ENCODE measurements around the gene CNPY3.

Gene CNPY3

DNA sequence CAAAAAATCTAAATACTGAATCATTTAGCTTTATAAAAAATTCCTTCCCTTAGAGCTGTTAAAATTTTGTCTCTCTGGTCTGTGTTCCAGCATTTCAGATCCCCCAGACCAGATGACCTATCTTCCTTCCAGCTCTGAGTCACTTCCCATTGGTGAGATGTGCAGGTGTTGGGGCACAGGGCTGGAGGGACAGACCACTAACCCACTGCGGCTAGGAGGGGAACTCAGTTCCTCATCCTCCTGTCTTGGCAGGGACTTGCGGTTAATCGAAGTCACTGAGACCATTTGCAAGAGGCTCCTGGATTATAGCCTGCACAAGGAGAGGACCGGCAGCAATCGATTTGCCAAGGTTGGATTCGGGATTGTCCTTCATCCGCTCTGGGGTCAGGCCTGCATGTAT lies 6.0 kb downstream of the CNPY3 start:
- no peak overlapping the region for H3K4me3 ChIP-seq (ENCODE audit: low read depth, low read length)
- DNase-seq (ENCODE audit: low read depth), result no peak
- TF ChIP-seq, protein P1, sequence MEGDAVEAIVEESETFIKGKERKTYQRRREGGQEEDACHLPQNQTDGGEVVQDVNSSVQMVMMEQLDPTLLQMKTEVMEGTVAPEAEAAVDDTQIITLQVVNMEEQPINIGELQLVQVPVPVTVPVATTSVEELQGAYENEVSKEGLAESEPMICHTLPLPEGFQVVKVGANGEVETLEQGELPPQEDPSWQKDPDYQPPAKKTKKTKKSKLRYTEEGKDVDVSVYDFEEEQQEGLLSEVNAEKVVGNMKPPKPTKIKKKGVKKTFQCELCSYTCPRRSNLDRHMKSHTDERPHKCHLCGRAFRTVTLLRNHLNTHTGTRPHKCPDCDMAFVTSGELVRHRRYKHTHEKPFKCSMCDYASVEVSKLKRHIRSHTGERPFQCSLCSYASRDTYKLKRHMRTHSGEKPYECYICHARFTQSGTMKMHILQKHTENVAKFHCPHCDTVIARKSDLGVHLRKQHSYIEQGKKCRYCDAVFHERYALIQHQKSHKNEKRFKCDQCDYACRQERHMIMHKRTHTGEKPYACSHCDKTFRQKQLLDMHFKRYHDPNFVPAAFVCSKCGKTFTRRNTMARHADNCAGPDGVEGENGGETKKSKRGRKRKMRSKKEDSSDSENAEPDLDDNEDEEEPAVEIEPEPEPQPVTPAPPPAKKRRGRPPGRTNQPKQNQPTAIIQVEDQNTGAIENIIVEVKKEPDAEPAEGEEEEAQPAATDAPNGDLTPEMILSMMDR (IDR thresholded peaks at IDR 0.05; ENCODE audit: control insufficient read depth, extremely low read depth, insufficient read depth), result no peak

DNA sequence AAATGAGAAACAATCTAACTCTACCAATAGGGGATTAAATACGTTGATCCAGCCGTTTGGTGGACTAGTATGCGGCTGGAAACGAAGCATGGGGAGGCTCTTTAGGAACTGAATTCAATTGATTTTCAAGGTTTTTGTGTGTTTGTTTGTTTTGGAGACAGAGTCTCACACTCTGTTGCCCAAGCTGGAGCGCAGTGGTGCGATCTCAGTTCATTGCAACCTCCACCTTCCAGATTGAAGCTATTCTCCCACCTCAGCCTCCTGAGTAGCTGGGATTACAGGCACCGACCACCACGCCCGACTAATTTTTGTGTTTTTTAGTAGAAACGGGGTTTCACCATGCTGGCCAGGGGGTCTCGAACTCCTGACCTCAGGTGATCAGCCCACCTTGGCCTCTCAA lies 7.1 kb downstream of the CNPY3 start:
- TF ChIP-seq, protein P1 (IDR thresholded peaks at IDR 0.05; ENCODE audit: control insufficient read depth, extremely low read depth, insufficient read depth), result no peak
- H3K4me3 ChIP-seq (ENCODE audit: low read depth, low read length), result no peak overlapping the region

DNA sequence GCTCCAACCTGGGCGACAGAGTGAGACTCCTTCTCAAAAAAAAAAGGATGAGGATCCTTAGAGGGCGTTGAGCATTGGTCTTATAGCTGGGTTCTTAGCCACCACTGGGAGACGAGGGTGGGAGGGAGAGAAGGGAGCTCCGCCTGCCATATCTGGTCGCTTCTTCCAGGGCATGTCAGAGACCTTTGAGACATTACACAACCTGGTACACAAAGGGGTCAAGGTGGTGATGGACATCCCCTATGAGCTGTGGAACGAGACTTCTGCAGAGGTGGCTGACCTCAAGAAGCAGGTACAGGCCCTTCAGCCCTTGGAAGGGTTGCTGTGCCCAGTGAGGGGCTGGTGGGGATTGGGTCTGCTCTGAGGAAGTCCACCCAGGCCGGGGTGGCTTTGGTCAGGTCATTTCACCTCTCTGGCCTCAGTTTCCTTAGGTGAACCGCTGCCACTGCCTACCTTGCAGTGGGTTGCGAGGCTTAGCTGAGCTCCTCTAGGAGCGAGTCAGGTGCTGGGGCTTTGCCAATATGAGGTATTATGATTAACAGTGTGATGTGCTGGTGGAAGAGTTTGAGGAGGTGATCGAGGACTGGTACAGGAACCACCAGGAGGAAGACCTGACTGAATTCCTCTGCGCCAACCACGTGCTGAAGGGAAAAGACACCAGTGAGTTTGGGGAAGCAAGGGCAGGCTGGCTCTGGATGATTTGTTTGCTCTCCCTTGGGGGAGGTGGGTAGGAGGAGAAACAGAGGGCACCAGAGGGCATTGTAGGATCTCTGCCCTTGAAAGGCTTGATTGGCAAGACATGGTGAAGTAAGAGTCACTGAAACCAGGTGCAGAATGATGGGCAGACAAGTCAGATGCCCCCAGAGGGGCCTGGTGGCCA lies 8.5 kb downstream of the CNPY3 start:
- TF ChIP-seq, protein P1 (IDR thresholded peaks at IDR 0.05; ENCODE audit: control insufficient read depth, extremely low read depth, insufficient read depth), result no peak
- no peak for DNase-seq (ENCODE audit: low read depth)
- H3K4me3 ChIP-seq (ENCODE audit: low read depth, low read length), result no peak overlapping the region

More for the DNA sequence above, 7.1 kb downstream of the CNPY3 start:
- no peak for DNase-seq (ENCODE audit: low read depth)

DNA sequence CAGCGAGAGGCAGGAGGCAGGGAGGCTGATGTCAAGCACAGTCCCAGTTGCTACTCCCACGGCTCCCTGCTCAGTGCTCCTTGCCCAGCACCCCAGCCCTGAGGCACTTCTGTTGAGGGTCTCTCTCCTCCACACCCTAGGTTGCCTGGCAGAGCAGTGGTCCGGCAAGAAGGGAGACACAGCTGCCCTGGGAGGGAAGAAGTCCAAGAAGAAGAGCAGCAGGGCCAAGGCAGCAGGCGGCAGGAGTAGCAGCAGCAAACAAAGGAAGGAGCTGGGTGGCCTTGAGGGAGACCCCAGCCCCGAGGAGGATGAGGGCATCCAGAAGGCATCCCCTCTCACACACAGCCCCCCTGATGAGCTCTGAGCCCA lies 9.1 kb downstream of the CNPY3 start:
- TF ChIP-seq, protein P1 (IDR thresholded peaks at IDR 0.05; ENCODE audit: control insufficient read depth, extremely low read depth, insufficient read depth), result no peak
- no peak for DNase-seq (ENCODE audit: low read depth)
- no peak overlapping the region for H3K4me3 ChIP-seq (ENCODE audit: low read depth, low read length)

DNA sequence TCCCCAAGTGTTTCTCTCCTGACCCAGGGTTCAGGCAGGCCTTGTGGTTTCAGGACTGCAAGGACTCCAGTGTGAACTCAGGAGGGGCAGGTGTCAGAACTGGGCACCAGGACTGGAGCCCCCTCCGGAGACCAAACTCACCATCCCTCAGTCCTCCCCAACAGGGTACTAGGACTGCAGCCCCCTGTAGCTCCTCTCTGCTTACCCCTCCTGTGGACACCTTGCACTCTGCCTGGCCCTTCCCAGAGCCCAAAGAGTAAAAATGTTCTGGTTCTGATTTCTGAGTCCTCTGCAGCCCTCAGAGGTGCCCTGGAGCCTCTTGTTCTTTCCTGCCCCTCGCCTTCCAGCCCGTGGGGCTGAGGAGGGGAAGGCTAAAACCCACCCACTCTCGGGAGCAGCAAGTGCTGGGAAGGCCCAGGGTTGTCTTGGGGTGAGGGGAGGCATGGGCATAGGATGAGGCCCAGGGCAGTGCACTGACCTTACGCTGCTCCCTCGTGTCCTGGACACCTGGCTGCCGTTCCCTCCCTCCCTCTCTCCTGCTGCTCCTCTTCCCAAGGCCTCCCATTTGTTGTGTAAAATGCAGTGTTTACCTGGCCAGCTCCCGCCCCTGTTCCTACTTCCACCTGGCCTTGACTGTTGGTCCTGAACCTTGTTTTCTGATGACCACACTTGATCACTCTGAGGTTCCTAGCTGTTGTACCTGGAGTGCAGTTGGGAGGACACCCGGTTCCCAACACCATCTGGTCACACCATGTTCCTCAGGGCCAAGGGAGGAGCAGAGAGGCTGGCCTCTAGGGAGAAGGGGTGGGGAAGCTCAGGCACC lies 9.9 kb downstream of the CNPY3 start:
- TF ChIP-seq, protein P1 (IDR thresholded peaks at IDR 0.05; ENCODE audit: control insufficient read depth, extremely low read depth, insufficient read depth), result no peak
- DNase-seq (ENCODE audit: low read depth), result no peak
- H3K4me3 ChIP-seq (ENCODE audit: low read depth, low read length), result no peak overlapping the region

DNA sequence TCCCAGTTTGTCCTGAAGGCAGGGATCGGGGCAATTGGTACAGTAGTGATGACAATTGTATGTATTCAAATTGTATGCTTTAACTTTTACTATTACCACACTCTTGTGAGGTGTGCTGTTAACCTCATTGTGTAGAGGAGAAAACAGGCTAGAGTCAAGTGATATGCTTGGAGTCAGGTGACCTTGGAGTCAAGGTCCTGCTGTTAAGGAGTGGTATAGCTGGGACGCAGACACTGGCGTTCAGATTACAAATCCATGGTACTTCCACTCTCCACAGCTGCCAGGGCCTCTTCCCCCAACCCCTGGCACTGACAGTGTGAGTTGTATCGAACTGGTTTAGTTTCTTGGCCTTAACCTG lies 10.5 kb downstream of the CNPY3 start:
- H3K4me3 ChIP-seq (ENCODE audit: low read depth, low read length), result no peak overlapping the region
- no peak for DNase-seq (ENCODE audit: low read depth)
- TF ChIP-seq, protein P1 (IDR thresholded peaks at IDR 0.05; ENCODE audit: control insufficient read depth, extremely low read depth, insufficient read depth), result no peak

Data from LNCaP clone FGC (cell line).